GM20431 (cell line): ENCODE results near the gene NYAP1.
"Not testable (repeated sequence)": the region's sequence is repeated elsewhere in the genome, so short reads cannot be mapped to it uniquely, and the experiment has no call there.

Experiments
- in situ Hi-C: fragments of 300-500 bp; cut with MseI, MboI; formaldehyde crosslinking; loops from one replicate; pipeline ENCODE4 v1.15.0; 2020; ENCODE audit warnings: low sequenced_read_pairs; ENCODE audit not compliant: unreplicated experiment

The NYAP1 gene

DNA sequence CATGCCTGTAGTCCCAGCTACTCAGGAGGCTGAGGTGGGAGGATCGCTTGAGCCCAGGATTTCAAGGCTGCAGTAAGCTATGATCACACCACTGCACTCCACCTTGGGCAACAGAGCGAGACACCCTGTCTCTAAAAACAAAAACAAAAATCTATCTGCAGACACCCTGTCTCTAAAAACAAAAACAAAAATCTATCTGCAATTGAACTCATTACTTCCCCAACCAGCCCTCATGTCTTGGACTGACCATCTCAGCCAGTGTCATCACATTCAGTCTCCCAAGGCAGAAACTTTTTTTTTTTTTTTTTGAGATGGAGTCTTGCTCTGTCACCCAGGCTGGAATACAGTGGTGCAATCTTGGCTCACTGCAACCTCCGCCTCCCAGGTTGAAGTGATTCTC, 20.3 kb downstream of the NYAP1 start:
- in situ Hi-C loops: not testable (repeated sequence)

DNA sequence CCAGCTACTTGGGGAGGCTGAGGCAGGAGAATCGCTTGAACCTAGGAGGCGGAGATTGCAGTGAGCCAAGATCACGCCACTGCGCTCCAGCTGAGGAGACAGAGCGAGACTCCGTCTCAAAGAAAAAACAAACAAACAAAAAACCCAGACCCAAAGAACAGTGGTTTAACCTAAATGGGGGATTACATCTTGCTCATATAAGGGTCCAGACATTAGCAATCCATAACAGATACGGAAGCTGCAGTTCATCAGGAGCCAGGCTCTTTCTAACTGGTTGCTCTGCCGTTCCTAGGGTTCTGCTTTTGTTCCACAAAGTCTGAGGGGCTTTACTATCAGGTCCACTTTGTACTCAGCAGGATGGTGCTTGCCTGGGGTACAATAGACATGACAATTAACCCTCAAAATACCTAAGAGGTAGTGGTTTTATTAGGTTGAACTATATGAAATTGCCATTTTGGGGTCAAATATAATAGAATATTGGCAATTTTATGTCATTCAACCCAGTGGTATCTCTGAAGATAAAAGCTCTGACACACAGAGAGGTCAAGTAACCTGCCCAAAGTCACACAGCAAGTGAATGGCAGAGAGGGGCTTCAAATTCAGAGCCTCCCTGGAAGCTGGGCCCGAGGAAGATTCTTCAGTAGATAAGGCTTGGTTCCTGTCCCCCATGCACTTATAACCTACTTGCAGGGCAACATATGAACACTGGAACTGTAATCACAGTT, 21.3 kb downstream of the NYAP1 start:
- in situ Hi-C loops: no loop called here

DNA sequence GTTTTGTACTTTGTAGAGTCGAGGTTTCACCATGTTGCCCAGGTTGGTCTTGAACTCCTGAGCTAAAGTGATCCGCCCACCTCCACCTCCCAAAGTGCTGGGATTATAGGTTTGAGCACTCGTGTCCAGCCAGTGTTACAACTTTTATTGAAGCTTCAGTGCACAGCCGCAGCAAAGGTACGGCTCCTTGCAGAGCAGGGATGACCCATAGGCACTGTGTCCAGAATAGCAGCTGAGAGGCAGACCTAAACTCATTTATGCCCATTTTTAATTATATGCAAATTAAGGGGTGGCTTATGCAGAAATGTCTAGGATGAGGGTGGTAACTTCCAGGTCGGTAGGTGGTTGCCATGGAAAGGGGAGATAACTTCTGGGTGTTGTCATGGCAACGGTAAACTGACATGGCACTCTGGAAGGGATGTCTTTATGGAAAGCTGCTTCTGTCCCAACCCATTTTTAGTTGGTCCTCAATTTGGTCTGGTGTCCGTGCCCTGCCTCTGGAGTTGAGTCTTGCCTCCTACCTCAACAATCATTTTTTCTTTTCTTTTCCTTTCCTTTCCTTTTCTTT, 22.7 kb downstream of the NYAP1 start:
- in situ Hi-C loops: no loop called here

DNA sequence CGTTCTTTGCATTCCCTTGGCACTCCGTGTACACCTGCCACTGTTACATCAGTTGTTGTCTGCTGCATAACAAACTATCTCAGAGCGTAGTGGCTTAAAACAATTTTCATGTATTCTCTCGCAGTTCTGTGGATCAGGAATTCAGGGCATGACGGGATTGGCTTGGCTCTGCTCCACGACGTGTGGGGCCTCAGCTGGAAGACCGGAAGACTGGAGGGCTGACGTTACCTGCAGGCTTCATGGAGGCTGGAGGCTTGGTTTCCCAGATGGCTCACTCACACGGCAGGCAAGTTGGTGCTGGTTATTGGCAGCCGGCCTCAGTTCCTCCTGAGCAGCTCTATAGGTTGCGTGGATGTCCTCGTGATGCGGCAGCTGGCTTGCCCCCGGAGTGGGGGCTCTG, 25.5 kb downstream of the NYAP1 start:
- in situ Hi-C loops: no loop called here

DNA sequence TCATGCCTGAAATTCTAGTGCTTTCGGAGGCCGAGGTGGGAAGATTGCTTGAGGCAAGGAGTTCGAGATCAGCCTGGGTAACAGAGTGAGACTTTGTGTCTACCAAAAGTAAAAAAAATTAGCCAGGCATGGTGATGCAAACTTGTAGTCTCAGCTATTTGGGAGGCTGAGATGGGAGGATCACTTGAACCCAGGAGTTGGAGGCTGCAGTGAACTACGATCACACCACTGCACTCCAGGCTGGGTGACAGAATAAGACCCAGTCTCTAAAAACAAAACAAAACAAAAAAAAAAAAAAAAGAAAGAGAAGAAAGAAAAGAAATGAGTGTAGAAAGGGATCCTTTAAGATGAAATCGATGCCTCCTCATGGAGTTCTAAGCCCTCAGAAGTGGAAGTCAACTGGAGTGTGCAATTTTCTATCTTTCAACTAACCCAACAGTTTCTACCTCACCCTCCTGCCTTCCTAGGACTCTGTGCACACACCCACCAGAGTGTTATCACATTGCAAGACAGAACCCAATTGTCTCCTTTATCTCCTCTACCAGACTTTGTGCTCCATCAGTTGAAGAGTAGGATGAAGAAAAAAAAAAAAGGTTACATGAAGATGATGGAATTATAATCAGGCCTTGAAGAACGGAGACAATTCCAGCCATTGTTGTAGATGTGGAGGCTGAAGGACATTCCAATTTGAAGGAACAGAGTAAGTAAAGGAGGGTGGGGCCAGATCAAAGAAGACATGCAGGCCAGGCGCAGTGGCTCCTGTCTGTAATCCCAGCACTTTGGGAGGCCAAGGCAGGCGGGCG, 26.9 kb downstream of the NYAP1 start:
- in situ Hi-C loops: no loop called here

DNA sequence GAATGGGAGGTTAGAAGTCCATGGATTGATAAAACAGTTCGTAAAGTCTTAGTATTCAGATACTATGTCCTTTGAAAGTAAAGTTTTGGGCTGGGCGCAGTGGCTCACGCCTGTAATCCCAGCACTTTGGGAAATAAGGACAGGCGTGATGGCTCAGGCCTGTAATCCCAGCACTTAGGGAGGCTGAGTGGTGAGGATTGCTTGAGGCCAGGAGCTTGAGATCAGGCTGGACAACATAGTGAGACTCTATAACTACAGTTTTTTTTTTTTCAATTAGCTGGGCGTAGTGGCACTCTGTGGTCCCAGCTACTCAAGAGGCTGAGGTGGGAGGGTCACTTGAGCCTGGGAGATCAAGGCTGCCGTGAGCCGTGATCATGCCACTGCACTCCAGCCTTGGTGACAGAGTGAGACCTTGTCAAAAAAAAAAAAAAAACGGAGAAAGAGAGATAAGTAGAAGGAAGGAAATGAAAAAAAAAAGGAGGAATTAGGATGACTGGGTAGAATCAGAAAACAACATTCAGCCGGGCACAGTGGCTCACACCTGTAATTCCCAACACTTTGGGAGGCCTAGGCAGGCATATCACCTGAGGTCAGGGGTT, 29.6 kb downstream of the NYAP1 start:
- in situ Hi-C loops: no loop called here

DNA sequence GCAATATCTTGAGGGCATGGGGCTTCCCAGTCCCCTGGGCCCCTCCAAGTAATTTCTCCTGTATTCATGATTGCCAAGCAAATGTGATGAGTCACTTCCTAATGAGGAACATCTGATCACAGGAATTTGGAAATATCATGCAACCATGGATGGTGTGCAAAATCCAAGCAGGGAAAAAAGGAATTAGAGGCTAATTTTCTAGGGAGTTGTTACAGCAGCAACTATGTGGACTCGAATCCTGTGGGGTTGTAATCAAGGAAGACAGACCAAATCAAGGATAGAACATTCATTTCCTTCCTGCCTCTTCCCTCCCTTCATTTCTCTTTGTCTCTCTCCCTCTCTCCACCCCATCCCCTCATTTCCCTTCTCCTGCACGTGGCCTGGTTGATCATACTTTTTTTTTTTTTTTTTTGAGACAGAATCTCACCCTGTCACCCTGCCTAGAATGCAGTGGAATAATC, 31.4 kb downstream of the NYAP1 start:
- in situ Hi-C loops: no loop called here

DNA sequence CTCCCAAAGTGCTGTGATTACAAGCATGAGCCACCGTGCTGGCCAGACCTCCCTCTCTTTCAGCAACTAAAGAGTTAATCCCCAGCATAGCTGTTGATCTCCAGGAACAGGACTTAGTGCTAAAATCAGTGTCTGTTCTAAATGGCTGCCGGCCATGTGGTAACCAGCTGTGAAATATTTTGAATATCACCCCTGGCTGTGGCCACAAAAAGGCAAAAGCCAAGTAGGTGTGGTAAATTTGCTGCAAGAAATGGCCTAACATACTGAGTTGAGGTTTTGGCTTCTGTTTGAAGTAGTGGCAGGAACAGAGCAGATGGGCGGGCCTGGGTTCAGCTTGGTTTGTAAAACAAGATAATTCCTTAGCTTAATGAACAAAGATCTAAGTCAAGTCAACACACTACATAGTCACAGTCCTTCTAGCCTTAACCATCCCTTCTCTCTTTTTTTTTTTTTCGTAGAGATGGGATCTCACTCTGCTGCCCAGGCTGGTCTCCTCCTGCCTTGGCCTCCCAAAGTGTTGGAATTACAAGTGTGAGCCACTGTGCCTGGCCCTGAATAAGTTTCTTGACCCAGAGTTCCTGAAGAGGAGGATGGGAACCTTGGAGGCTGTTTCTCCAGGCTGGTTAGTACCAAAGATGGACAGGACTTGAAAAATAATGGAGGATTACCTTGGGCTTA, 32.5 kb downstream of the NYAP1 start:
- in situ Hi-C loops: no loop called here

DNA sequence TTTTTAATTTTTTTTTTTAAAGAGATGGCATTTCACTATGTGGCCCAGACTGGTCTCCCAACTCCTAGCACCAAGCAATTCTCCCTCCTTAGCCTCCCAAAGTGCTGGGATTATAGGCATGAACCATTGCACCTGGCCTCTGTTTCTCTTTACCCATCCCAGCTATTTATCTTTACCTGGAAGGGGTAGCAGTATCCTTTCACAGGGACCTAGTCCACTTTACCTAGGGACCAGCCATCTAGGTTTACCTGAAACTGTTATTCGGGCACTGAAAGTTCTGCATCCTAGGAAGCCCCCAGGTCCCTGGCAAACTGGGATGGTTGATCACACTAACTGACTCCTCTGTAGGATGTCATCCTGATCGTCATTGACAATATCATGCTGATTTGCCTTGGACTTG, 33.6 kb downstream of the NYAP1 start:
- in situ Hi-C loops: no loop called here

DNA sequence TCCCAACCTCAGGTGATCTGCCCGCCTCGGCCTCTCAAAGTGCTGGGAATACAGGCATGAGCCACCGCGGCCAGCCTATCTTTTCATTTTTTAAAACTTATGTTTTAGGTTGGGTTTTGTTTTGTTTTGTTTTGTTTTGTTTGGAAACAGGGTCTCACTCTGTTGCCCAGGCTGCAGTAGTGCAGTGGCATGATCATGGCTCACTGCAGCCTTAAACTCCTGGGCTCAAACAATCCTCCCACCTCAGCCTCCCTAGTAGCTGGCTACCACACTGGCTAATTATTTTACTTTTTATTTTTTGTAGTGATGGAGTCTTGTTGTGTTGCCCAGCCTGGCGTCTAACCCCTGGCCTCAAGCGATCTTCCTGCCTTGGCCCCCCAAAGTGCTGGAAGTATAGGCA, 35.9 kb downstream of the NYAP1 start:
- in situ Hi-C loops: no loop called here

DNA sequence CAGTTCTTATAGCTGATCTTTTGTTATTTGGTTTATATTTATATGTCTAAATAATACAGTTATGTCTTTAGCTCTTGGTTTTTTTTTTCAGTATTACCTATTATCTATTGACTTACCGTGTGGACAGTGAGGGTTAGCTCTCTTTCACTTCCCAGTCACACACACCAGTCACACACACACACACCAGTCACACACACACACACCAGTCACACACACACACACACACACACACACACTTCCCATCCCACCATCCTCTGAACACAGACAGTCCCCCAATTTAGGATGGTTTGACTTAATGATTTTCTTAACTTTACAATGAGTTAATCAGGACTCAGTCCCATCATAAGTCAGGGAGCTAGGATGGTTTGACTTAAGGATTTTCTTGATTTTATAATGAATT, 36.4 kb downstream of the NYAP1 start:
- in situ Hi-C loops: no loop called here

DNA sequence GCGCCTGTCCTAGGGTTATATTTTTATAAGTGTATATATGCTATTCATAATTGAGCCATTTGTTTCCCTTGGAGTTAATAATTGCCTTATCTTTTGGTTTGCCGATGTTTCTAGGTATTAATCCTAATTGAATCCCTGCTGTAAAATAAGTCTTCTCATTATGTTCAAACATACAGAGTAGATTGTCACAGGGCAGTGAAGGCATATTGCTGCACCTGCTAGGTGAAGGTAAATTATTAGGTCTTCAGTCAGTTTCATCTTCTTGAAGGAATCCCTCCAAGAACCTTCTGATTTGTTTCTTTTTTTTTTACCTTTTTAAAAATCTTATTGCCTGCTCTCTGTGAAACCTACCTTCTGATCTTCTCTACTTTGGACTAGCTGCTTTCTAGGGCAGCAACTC, 37.3 kb downstream of the NYAP1 start:
- in situ Hi-C loops: no loop called here

DNA sequence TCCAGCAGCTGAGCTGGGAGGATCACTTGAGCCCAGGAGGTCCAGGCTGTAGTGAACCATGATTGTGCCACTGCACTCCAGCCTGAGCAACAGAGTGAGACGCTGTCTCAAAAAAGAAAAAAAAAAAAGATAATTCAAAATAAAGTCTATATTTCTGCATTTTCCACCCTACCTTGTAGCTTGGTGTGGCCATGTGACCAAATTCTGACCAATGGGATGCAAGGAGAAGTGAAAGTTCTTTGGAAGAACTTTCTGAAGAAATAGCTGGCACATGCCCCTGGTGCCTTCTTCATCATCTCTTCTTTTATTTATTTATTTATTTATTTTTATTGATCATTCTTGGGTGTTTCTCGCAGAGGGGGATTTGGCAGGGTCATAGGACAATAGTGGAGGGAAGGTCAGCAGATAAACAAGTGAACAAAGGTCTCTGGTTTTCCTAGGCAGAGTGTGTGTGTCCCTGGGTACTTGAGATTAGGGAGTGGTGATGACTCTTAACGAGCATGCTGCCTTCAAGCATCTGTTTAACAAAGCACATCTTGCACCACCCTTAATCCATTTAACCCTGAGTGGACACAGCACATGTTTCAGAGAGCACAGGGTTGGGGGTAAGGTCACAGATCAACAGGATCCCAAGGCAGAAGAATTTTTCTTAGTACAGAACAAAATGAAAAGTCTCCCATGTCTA, 38.3 kb downstream of the NYAP1 start:
- in situ Hi-C loops: not testable (repeated sequence)

DNA sequence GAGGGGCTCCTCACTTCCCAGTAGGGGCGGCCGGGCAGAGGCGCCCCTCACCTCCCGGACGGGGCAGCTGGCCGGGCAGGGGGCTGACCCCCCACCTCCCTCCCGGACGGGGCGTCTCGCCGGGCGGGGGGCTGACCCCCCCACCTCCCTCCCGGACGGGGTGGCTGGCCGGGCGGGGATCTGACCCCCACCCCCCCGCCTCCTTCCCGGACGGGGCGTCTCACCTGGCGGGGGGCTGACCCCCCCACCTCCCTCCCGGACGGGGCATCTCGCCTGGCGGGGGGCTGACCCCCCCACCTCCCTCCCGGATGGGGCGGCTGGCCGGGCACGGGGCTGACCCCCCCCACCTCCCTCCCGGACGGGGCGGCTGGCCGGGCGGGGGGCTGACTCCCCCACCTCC, 39.5 kb downstream of the NYAP1 start:
- in situ Hi-C loops: not testable (repeated sequence)

DNA sequence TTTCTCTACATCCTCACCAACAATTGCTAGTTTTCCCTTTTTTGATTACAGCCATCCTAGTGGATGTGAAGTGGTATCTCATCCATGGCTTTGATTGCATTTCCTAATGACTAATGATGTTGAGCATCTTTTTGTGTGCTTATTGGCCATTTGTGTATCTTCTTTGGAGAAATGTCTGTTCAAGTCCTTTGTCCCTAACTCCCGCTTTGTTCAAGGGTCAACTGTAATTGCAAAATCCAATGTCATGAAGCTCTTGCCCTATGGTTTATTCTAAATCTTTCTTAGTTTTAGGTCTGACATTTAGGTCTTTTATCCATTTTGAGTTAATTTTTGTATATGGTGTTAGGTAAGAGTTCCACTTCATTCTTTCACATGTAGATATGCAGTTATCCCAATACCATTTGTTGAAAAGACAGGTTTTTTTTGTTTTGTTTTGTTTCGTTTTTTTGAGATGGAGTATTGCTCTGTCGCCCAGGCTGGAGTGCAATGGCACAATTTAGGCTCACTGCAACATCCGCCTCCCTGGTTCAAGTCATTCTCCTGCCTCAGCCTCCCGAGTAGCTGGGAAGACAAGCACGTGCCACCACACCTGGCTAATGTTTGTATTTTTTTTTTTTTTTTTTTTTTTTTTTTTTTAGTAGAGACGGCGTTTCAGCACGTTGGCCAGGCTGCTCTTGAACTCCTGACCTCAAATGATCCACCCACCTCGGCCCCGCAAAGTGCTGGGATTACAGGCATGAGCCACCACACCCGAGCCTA, 44.6 kb downstream of the NYAP1 start:
- in situ Hi-C loops: not testable (repeated sequence)

DNA sequence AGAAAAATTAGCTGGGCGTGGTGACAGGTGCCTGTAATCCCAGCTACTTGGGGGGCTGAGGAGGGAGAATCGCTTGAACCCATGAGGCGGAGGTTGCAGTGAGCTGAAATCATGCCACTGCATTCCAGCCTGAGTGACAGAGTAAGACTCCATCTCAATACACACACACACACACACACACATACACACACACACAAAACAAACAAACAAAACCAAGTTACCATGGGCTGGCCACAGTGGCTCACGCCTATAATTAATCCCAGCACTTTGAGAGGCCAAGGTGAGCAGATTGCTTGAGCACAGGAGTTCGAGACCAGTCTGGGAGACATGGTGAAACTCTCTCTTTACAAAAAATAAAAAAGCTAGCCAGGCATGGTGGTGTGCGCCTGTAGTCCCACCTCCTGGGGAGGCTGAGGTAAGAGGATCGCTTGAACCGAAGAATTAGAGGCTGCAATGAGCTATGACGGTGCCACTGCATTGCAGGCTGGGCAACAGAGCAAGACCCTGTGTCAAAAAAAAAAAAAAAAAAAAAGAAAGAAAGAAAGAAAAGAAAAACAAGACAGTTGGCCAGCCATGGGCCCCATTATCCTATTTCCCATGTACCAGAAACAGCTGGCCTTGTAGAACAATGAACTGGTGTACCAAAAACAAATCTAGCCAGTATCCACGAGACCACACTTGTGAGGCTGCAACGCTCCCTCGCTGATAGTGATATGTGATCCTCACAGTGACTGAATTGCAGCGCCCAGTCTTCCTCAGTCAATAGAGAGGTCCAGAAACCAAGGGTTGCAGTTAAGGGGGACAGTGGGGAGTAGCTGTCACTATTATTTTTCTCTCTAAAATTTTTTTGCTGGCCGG, 48.7 kb downstream of the NYAP1 start:
- in situ Hi-C loops: no loop called here

DNA sequence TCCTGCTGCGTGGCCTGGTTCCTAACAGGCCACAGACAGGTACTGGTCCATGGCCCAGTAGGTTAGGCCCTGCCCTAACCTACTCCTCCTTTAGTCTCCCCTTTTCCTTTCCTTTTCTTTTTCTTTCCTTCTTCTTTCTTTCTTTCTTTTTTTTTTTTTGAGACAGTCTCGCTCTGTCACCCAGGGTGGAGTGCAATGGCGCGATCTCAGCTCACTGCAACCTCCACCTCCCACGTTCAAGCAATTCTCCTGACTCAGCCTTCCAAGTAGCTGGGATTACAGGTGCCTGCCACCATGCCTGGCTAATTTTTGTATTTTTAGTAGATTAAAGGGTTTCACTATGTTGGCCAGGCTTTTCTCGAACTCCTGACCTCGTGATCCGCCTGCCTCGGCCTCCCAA, 52.3 kb downstream of the NYAP1 start:
- in situ Hi-C loops: not testable (repeated sequence)

DNA sequence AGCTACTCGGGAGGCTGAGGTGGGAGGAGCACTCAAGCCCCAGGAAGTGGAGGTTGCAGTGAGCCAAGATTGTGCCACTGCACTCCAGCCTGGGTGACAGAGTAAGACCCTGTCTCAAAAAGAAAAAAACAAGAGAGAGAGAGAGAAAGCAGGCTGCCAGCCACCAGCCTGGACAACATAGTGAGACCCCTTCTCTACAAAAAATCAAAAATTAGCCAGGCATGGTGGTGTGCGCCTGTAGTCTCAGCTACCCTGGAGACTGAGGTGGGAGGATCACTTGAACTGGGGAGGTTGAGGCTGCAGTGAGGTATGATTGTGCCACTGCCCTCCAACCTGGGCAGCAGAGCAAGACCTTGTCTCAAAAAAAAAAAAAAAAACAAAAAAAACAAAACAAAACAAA, 53.0 kb downstream of the NYAP1 start:
- in situ Hi-C loops: not testable (repeated sequence)
